HG03025 (cell line): Measurements from ENCODE around the gene SERPINA4.
"Not testable (repeated sequence)": the region's sequence is repeated elsewhere in the genome, so short reads cannot be mapped to it uniquely, and the experiment has no call there.

ENCODE experiments used
- ATAC-seq: cut with Tn5 transposase; IDR thresholded peaks from one replicate; pipeline ENCODE4 v1.9.1; 2021; ENCODE audit warnings: mild to moderate bottlenecking, moderate library complexity; ENCODE audit not compliant: unreplicated experiment, low FRiP score

The SERPINA4 gene

DNA sequence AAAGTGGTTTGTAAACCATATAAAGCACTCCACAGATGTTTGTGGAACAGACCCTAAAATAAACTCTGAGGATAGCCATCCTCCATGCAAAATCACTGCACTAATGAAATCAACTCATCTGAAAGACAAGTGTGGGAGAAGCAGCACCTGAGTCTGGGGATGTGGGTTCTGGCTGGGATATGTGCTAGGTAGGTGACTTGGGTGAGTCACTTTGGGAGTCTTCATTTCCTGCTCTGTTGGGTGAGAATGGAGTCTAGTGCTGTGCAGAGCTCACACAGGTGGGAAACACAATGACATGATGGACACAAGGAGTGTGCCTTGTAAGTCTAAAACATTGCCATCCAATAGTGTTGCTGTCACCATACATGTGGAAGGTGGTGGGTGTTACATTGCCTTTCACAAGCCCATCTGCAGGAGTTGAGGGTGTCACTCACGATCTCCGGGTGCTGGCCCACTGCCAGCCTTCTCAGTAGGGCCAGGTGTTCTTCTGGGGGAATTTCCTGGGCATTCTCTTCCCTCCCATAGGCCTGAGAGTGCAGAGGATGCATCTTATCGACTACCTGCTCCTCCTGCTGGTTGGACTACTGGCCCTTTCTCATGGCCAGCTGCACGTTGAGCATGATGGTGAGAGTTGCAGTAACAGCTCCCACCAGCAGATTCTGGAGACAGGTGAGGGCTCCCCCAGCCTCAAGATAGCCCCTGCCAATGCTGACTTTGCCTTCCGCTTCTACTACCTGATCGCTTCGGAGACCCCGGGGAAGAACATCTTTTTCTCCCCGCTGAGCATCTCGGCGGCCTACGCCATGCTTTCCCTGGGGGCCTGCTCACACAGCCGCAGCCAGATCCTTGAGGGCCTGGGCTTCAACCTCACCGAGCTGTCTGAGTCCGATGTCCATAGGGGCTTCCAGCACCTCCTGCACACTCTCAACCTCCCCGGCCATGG is 2.0 kb downstream of the SERPINA4 start:
- ATAC-seq, result no peak

DNA sequence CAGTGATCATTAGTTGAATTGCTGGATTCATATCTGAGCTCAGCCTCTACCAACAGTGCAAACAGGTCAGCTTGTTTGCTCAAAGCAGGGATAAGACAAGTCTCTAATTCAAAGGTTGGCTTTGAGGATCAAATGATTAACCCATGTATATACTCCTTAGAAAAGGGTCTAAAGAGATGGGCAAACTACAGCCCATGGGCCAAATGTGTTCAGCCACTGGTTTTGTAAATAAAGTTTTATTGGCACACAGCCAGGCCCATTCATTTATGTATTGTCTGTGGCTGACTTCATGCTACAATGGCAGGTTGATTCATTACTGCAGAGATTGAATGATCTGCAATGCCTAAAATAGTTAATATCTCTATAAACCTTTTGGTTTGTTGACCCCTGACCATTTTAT is 3.1 kb downstream of the SERPINA4 start:
- ATAC-seq, result no peak

DNA sequence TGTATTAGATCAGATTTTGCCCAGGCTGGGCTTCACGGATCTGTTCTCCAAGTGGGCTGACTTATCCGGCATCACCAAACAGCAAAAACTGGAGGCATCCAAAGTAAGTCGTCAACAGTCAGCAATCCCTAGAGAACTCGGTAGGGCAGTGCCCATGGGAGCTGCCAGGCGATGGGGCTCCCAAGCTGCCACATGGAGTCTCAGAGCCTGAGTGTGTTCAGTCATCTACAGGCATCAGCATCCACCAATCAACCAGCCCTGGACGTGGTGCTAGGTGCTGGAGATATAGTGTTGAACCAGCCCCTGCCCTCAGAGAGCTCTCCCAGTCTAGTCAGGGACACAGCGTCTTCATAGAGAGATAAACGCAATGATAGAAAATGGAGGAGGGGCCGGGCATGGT is 6.9 kb downstream of the SERPINA4 start:
- ATAC-seq, result no peak

DNA sequence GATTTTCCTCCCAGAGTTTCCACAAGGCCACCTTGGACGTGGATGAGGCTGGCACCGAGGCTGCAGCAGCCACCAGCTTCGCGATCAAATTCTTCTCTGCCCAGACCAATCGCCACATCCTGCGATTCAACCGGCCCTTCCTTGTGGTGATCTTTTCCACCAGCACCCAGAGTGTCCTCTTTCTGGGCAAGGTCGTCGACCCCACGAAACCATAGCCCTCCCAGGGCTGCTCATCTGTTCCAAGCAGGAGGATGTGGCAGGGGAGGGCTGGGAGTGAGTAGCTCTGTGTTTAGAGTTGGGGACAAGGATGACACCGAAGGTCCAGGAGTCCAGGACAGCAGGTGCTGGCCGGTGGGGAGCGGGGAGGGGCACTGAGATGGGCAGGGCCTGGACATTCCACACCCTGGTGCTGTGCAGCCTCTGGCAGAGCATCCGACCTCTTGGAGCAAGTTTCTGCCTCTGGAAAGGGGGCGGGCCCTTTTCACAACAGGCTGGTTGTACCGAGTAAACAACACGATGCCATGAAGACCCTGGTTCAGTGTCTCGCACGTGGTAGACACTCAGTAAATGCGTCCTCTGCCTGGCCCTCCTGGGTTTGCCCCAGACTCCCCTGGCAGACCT is 8.2 kb downstream of the SERPINA4 start:
- ATAC-seq, result no peak

DNA sequence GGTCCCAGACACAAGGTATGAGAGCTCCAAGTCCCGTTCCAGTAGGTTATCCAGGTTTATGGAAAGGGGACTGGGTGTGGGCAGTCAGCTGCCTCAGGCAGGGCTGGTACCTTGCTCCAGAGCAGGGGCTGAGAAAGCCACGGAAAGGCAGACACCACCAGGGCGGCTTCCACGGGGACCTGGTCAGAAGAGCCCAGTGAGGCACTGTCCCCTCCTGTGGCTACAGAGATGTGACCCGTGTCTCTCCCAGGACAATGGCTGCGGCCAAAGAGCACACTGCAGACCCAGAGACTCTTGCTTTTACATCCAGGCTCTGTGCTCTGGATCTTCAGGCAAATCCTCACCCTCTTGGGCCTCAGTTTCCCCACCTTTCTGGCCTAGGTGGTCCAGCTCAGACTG is 8.8 kb downstream of the SERPINA4 start:
- ATAC-seq, result no peak

DNA sequence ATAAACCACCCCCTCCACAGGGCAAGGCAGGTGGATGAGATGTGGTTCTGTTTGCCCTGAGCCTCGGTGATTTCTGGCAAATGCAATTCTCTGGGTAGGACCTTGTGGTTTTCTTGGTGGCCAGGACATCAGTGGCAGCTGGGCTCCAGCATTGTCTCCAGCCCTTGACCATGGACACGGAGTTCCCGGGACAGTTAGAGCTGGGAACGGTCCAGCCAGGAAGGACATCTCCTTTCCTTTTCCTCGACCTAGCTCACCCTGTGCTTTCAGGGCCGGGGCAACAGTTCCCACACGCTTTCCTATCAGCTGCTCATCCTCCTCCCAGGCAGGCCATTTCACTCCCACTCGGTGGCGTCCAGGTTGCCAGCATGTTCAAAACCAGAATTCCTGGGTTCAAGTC is 9.2 kb downstream of the SERPINA4 start:
- ATAC-seq, result no peak

DNA sequence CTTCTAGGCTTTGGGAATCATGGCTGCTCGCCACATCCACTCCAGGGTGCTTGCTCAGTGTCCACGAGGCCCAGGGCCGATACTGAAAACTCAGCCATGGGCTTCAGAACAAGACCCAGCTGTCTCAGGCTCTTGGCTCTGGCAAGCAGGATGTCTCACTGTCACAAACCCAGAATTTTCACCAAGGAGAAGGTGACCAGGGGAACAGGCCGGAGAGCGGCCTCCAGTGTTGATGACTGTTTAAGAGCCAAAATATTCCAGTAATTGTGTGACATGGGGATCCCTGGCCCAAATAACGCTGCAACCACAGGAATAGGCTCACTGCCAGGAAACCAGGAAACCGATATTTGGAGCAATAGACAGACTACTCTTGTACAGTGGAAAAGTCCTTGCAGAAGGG is 10.2 kb downstream of the SERPINA4 start:
- no peak for ATAC-seq

DNA sequence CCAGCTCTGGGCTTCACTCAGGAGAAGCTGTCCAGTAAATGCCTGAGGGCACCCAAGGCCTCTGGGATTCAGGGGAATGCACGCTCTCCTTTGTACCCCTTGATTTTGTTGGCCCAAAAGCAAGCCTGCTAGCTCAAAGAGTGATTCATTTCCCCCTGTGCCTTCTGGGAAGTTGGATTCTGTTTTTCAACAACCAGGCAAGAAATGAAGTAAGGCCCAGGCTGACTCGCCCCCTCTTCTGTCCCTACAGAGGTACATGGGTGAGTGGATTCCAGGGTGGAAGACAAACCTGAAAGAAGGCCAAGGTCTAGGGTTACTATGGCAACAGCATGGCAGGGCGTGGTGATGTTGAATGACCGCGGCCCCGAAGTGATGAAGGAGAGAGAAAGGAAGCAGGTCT is 10.7 kb downstream of the SERPINA4 start:
- no peak for ATAC-seq

DNA sequence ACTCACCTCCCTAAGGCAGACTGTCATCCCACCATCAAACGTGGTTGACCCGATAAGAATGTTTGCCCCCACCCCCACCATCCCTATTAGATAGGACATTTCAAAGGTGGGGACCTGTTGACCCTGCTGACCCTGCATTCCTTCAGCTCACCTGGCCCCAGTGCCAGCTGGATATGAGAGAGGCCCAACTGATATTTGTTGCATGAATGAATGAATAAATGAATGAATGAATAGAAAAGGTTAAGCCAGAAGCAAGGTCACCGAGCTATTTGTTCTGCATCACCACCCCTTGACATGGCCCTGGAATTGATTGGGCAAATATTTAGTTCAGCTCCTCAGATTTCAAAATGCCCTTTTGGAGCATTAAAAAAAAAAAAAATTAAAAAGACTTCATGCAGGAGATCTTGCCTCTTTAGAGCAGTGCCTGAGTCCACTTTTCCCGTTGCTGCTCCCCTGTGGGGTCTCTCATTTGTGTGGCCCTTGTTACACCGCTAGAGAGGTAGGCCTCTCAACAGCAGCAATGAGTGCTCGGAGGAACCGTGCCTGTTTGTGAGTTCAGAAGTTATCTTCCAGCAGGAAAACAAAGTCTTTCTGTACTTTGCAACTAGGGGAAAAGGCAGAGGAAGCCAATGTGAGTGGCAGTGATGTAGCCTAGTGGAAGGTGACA is 11.5 kb downstream of the SERPINA4 start:
- ATAC-seq, result no peak

DNA sequence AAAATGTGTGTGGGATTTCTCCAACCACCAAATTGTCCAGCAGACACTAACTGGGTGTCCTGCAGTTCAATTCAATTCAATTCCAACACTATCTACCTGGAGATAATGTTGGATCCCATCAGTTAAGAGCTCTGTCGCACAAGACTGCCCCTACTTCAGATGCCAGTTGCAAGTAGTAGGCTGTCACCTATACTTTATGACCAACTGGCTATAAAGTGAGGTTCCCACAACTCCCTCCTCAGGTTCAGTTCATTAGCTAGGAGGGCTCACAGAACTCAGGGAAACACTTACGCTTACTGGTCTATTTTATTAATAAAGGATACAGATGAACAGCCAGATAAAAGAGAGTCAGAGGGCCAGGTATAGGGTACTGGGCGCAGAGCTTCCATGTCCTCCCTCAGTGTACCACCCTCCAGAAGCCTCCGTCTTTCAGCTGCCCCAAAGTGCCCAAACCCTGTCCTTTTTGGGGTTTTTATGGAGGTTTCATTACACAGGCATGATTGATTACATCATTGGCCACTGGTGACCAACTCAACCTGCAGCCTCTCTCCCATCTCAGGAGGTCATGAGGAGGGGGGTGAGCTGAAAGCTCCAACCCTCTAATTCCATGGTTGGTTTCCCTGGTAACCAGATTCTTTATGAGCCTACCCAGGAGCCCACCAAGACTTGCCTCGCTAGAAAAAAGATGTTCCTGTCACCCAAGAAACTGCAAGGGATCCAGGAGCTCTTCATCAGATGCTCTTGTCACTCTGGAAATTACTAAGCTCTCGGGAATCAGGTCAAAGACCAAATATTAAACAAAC is 12.4 kb downstream of the SERPINA4 start:
- ATAC-seq, result no peak

DNA sequence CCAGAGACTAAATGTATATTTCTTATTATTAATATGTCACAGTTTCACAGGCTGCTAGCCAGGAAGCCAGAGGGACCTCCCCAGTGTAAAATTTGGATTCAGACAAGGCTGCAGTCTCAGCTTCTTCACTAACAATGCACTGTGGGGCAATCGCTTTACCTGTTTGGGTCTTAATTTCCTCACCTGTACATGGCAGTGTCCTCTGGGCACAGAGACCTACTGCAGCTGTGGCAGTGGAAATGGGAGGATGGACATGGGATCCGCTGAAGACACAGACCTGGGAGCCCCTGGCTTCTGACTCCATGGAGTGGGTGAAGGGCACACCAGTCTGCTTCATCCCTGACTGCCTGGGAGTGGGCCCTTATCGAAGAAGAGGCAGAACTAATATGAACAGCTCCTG is 13.1 kb downstream of the SERPINA4 start:
- ATAC-seq, result no peak

DNA sequence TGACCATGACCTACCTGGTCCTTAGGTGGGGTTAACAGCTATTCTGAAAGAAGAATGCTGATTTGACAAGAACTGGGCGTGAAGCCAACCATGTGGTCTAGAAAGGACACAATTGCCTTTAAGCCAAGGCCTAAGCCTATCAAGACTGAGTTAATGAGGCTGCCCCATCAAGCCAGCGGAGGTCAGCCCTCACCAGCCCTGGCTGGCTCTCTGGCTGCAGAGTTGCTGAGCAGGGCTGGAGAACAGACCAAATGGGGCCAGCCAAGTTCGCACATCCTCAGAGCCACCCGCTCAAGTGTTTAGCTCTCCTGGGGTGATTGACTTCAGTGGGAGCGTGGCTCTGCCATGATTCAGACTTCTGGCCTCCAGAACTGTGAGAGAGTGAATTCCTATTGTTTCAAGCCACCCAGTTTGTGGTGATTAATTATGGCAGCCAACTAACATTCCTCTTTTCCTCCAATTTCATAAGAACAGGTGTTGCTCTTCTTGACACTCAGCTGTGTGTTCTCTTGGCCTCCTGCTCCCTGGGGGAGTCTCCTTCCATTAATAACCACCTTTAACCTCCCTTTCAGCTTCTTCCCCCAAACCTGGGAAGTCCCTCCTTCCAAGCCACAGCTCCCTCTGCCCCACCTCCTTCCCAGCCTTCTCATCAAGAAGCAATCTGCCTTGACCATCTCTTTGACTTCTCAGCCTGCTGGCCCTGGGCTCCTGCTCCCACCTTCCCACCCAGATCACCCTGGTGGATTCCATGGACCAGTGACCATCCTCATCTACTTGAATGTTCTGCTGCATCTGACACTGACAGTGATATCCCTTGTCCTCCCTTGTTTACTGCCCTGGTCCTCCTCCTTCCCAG is 14.7 kb downstream of the SERPINA4 start:
- no peak for ATAC-seq

DNA sequence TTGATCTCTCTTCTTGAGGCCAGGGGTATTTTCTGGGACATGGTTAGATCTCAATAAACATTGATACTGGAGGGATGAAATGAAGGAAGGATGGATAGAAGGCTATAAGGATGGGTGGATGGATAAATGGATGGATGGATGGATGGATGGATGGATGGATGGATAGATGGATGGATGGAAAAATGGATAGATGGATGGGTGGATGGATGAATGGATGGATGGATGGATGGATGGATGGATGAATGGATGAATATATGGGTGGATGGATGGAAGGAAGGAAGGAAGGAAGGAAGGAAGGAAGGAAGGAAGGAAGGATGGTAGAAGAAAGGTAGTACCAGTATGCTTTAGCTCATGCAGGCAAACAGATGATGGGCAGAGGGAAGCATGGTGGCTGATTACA is 16.2 kb downstream of the SERPINA4 start:
- ATAC-seq, result not testable (repeated sequence)

DNA sequence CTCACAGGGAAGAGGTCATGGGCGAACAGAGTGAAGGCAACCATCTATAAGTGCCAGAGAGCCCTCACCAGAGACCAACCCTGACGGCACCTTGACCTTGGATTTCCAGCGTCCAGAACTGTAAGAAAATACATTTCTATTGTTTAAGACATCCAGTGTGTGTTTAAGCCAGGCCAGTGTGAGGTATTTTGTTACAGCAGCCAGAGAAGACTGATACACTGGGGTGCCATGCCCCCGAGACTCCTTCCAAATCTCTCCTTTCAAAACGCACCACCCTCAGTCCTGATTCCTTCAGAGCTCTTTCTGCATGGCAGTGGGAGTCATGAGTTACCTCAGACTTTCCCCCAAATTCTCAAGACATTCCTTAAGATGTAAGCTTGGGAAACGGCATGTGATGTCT is 17.5 kb downstream of the SERPINA4 start:
- ATAC-seq, result no peak

DNA sequence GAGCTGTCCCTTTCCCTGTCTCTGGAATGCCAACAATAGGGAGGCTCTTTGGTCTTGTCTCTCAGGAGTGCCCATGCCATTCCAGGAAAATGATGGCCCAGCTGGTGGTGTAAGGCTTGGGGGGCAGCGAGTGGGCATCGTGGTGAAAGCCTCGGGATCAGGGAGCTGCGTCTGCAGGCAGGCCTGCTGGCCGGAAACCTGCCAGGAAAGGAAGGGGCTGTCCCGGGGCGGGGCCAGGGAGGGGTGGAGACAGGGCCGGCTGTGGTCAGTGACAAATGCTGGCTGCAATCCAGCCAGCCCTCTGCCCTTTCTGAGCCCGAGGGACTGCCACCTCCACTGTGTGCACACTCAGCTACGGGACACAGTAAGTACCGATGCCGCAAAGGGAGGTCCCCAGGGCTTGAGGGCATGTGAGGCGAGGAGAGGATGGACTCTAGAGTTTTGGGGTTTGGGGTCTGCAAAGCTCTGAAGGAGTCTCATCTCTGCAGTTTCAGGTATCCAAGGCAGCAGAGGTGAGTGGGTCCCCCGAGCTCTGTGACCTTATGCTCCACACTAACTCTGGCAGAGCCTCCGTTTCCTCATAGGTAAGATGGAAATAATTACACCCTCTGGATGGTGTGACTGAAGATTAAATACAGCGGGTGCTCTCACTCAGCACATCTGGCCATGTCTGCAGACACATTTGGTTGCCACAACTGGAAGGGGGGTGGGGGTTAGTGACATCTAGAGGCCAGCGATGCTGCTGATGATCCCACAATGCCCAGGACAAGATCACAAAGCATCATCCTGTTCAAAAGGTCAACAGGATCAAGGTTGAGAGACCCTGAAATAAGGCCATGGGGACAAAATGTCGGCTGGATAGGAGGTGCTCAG is 20.1 kb downstream of the SERPINA4 start, which contains the start of gene SERPINA5:
SERPINA5 (plus strand) TSS at position 300 of the 873 bp plus-strand sequence. CDS start 5,937 bp downstream, outside the sequence.
- no peak for ATAC-seq

DNA sequence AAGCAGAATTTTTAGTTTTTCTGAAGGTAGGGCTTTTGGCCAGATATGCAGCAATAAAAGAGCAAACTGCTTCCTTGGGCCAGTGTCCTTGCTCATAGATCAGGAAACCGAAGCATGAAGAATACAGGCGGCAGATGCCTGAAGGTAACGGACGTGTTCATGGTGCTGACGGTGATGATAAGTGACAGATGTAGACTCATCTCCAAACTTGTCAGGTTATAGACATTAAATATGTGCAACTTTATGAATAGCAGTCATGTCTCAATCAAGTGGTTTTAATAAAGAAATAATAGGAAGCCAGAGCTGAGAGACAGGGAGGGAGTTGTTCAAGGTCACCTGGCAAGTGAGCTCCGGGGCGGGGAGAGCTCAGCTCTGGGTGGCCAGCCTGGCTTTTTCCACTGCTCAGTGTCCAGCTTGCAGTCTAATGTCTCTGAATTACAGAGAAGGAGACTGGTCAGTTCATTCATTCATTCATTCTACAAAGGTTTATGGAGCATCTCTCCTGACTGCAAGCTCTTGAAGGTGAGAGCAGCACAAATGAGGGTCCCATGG is 21.0 kb downstream of the SERPINA4 start:
- no peak for ATAC-seq

DNA sequence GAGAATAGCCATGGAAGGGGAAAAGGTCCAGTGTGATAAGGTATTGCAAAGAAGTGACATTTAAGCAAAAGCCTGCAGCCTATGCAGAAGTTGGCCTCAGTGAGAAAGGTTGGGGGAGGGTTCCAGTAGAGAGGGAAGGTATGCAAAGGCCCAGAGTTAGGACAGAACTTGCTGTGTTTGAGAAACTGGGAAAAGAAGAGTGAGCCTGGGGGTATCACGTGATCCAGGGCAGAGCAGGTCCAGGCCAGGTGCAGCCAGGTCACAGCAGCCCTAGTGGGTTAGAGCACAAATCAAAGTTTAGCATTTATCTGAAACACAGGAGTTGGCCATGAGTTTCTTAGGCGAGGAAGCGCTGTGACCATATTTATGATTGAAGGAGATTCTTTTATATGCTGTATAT is 21.6 kb downstream of the SERPINA4 start:
- ATAC-seq, result no peak

DNA sequence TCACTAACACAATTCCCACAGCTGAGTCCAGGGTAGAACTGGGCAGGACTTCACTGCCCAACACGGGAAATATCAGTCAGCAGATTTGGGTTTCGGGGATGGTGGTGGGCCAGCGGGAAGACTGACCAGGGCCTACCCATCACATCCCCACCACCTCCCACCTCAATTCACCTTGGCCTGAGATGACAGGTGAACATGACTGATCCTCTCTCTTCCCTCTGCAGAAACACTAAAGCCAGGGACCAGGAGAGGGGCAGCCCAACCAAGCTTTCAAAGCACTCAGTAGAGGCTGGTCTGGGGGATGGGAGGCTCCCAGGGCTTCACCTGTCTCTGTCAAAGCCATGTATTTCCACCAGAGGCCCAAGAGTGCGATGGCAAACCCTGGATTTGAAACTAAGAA is 22.3 kb downstream of the SERPINA4 start:
- no peak for ATAC-seq
